ENCODE results near the gene MED8. TPM values are rescaled to one million over a fixed set of nuclear protein-coding genes. Genes with fewer than 3 reads are reported as not detected.

MED8 gene
- total and polyA plus RNA-seq, 2 donors (not counting 1 experiment from before 2014, with no cell fraction given): 49.7 to 69.2 TPM

DNA sequence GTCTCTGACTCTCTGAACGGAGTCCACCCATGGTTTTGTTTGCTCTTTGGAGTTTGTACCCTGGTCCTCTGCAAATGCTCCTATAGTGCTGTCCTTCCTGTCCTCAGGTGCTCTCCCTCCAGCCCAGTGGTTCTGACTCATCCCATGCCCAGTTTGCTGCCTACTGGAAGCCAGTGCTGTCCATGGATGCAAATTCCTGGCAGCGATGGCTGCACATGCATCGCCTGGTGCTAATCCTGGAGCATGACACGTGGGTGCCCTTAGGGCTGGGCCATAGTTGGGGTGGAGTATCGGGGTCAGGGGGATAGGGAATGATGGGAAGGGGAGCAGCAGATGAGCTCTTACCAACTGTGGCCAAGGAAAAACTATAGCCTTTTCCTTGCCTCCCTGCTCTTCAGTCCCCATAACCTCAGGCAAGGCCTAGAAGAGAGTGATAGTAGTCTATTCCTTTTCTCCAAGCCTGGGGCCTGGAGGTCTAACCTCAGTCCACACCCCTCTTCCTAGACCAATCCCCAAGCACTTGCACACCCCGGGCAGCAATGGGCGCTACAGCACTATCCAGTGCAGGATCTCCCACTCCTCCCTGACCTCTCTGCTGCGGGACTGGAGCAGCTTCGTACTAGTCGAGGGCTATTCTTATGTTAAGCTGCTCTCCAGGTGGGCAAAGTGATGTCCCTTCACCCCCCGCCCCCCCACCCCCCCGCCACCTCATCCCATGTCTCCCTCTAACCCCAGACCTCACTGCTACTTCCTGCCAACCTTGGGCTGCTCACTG lies 32.6 kb upstream of the MED8 start:
- Histone ChIP-seq H3K36me3 (ENCODE audit: control insufficient read depth, insufficient read depth, low read length) (peaks cover 48% of the 10 kb centered on the region), H2AFZ (ENCODE audit: low read length) (no peak overlapping the region), H3K9me3 (ENCODE audit: control insufficient read depth, insufficient read depth, low read depth, low read length) (no peaks in the 10 kb centered on the region), H3K4me2 (ENCODE audit: extremely low read depth, insufficient read depth, low read length) (no peak overlapping the region), H3K4me3 (replicated peaks in 1 of 4; ENCODE audit: control extremely low read depth in 1 of 4, insufficient read depth in 1 of 4, low read depth in 3 of 4, low read length in 4 of 4) (no peak overlapping the region), H3K27ac (ENCODE audit: insufficient read depth, low read length) (no peak overlapping the region), H3K4me1 (ENCODE audit: control insufficient read depth, extremely low read depth, insufficient read depth, low read length) (no peaks in the 10 kb centered on the region), H3K79me2 (ENCODE audit: control insufficient read depth, insufficient read depth, low read length) (no peaks in the 10 kb centered on the region), H3K9ac (ENCODE audit: insufficient read depth, low read length) (no peak overlapping the region), H4K20me1 (ENCODE audit: control insufficient read depth, extremely low read depth, insufficient read depth, low read length) (no peaks in the 10 kb centered on the region), H3K27me3 (ENCODE audit: control insufficient read depth, insufficient read depth, low read length) (no peaks in the 10 kb centered on the region)
- DNase-seq (ENCODE audit: low read depth in 2 of 2): no peak
- TF ChIP-seq, protein P1, sequence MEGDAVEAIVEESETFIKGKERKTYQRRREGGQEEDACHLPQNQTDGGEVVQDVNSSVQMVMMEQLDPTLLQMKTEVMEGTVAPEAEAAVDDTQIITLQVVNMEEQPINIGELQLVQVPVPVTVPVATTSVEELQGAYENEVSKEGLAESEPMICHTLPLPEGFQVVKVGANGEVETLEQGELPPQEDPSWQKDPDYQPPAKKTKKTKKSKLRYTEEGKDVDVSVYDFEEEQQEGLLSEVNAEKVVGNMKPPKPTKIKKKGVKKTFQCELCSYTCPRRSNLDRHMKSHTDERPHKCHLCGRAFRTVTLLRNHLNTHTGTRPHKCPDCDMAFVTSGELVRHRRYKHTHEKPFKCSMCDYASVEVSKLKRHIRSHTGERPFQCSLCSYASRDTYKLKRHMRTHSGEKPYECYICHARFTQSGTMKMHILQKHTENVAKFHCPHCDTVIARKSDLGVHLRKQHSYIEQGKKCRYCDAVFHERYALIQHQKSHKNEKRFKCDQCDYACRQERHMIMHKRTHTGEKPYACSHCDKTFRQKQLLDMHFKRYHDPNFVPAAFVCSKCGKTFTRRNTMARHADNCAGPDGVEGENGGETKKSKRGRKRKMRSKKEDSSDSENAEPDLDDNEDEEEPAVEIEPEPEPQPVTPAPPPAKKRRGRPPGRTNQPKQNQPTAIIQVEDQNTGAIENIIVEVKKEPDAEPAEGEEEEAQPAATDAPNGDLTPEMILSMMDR (conservative IDR thresholded peaks at IDR 0.05 in 1 of 2, IDR thresholded peaks at IDR 0.05 in 1 of 2; ENCODE audit: low read depth in 1 of 2, low read length in 2 of 2): no peak
- TF ChIP-seq EZH2 (IDR thresholded peaks at IDR 0.05; ENCODE audit: low read length, missing control alignments): no peak

DNA sequence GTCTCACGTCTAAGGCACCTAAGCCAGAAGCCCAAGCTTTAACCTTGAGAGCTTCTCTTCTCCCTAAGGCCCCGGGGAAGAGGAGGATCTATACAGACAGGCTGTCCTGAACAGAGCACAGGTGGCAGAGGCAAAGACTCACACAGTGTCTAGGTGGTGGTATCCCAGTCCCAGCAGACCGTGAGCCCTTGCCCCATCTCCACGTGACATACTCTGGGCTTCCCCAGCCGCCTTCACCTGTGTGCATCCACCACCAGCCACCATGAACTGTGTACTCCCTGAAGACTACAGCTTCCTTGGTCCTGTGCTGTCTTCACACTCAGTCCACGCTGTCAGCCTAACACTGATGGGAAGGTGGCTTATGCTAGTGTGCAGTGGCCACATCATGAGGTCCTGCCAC lies 31.8 kb upstream of the MED8 start:
- peaks cover 42% of the 10 kb centered on the region for H3K36me3 ChIP-seq (ENCODE audit: control insufficient read depth, insufficient read depth, low read length)
- H3K4me2 ChIP-seq (ENCODE audit: extremely low read depth, insufficient read depth, low read length): no peak overlapping the region
- H3K9me3 ChIP-seq (ENCODE audit: control insufficient read depth, insufficient read depth, low read depth, low read length): no peaks in the 10 kb centered on the region
- TF ChIP-seq, protein P1 (conservative IDR thresholded peaks at IDR 0.05 in 1 of 2, IDR thresholded peaks at IDR 0.05 in 1 of 2; ENCODE audit: low read depth in 1 of 2, low read length in 2 of 2): no peak
- no peak for TF ChIP-seq EZH2 (IDR thresholded peaks at IDR 0.05; ENCODE audit: low read length, missing control alignments)
- no peaks in the 10 kb centered on the region for H3K79me2 ChIP-seq (ENCODE audit: control insufficient read depth, insufficient read depth, low read length)
- H2AFZ ChIP-seq (ENCODE audit: low read length): no peak overlapping the region
- no peaks in the 10 kb centered on the region for H3K4me1 ChIP-seq (ENCODE audit: control insufficient read depth, extremely low read depth, insufficient read depth, low read length)
- no peak overlapping the region for H3K9ac ChIP-seq (ENCODE audit: insufficient read depth, low read length)
- no peaks in the 10 kb centered on the region for H3K27me3 ChIP-seq (ENCODE audit: control insufficient read depth, insufficient read depth, low read length)
- no peak overlapping the region for H3K4me3 ChIP-seq (replicated peaks in 1 of 4; ENCODE audit: control extremely low read depth in 1 of 4, insufficient read depth in 1 of 4, low read depth in 3 of 4, low read length in 4 of 4)
- no peaks in the 10 kb centered on the region for H4K20me1 ChIP-seq (ENCODE audit: control insufficient read depth, extremely low read depth, insufficient read depth, low read length)
- H3K27ac ChIP-seq (ENCODE audit: insufficient read depth, low read length): no peak overlapping the region
- DNase-seq (ENCODE audit: low read depth in 2 of 2): no peak

DNA sequence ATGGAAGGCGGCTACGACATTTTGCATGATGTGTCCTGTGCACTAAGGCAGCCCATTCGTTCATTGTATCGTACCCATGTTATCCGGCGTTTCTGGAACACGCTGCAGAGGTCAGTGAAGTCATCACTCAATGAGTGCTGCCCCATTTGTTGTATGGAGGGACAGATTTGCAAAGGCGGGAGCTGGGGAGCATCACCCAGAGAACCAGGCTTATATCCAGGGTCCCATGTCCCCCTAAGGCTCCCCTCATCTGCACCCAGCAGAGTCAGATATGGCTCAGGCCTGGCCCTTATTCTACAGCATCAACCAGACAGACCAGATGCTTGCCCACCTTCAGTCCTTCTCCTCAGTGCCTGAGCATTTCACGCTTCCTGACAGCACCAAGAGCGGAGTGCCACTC lies 31.3 kb upstream of the MED8 start:
- no peaks in the 10 kb centered on the region for H3K4me1 ChIP-seq (ENCODE audit: control insufficient read depth, extremely low read depth, insufficient read depth, low read length)
- no peaks in the 10 kb centered on the region for H3K27me3 ChIP-seq (ENCODE audit: control insufficient read depth, insufficient read depth, low read length)
- TF ChIP-seq, protein P1 (conservative IDR thresholded peaks at IDR 0.05 in 1 of 2, IDR thresholded peaks at IDR 0.05 in 1 of 2; ENCODE audit: low read depth in 1 of 2, low read length in 2 of 2): no peak
- no peak for TF ChIP-seq EZH2 (IDR thresholded peaks at IDR 0.05; ENCODE audit: low read length, missing control alignments)
- H3K36me3 ChIP-seq (ENCODE audit: control insufficient read depth, insufficient read depth, low read length): peaks cover 37% of the 10 kb centered on the region
- H3K9me3 ChIP-seq (ENCODE audit: control insufficient read depth, insufficient read depth, low read depth, low read length): no peaks in the 10 kb centered on the region
- H3K27ac ChIP-seq (ENCODE audit: insufficient read depth, low read length): no peak overlapping the region
- no peak for DNase-seq (ENCODE audit: low read depth in 2 of 2)
- H2AFZ ChIP-seq (ENCODE audit: low read length): no peak overlapping the region
- no peak overlapping the region for H3K9ac ChIP-seq (ENCODE audit: insufficient read depth, low read length)
- H3K4me2 ChIP-seq (ENCODE audit: extremely low read depth, insufficient read depth, low read length): no peak overlapping the region
- no peak overlapping the region for H3K4me3 ChIP-seq (replicated peaks in 1 of 4; ENCODE audit: control extremely low read depth in 1 of 4, insufficient read depth in 1 of 4, low read depth in 3 of 4, low read length in 4 of 4)
- H3K79me2 ChIP-seq (ENCODE audit: control insufficient read depth, insufficient read depth, low read length): no peaks in the 10 kb centered on the region
- no peaks in the 10 kb centered on the region for H4K20me1 ChIP-seq (ENCODE audit: control insufficient read depth, extremely low read depth, insufficient read depth, low read length)
